PC-9 (cell line): ENCODE data around the gene ADH7.

ENCODE experiments used
- EZH2 ChIP-seq: fragments of 200-600 bp; sonication (generic); IDR thresholded peaks from 2 replicates; pipeline ENCODE4 v1.8.0; 2017; ENCODE audit warnings: antibody characterized with exemption, low read depth
- TF ChIP-seq, protein P1 (sequence below): fragments of 200-600 bp; sonication (generic); conservative IDR thresholded peaks from 2 replicates; pipeline ENCODE4 v1.6.1; 2017; ENCODE audit warnings: mixed run types, antibody characterized with exemption, mild to moderate bottlenecking, moderate library complexity

DNA sequence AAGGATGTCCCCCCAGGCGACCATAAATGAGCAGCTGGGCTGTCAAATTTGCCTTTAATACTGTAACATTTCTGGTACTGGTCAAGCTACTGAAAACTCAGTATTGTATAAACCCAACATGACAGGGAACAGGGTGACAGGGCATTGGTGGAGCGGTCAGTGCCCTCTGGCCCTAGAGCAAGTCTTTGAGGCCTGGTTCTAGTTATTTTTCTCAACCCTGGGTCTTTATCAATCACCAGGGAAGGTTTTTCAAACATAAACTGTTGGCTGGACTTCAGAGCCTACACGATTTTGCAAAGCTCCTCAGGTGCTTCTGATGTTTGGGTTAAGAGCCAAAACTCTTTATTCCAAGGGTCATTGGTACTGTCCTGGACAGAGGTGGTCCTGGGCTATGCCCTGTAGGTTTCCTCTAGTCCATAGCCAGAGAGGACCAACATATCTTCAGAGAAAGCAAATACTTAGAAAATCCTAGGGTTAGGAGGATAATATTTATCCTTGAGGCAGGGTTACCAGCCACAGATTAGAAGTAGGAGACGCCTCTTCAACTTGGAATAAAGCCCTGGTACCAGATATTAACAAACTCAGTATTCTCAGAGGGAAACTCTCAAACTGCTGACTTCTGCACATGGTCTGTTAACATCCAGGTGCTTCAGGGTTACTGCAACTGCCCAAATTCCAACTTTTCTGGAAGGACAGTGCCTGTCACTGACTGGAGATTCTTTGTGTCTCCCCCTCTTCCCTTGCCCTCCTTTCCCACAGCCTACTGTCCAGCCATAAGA is 26.7 kb upstream of the ADH7 start:
- TF ChIP-seq, protein P1, sequence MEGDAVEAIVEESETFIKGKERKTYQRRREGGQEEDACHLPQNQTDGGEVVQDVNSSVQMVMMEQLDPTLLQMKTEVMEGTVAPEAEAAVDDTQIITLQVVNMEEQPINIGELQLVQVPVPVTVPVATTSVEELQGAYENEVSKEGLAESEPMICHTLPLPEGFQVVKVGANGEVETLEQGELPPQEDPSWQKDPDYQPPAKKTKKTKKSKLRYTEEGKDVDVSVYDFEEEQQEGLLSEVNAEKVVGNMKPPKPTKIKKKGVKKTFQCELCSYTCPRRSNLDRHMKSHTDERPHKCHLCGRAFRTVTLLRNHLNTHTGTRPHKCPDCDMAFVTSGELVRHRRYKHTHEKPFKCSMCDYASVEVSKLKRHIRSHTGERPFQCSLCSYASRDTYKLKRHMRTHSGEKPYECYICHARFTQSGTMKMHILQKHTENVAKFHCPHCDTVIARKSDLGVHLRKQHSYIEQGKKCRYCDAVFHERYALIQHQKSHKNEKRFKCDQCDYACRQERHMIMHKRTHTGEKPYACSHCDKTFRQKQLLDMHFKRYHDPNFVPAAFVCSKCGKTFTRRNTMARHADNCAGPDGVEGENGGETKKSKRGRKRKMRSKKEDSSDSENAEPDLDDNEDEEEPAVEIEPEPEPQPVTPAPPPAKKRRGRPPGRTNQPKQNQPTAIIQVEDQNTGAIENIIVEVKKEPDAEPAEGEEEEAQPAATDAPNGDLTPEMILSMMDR, result no peak
- no peak for TF ChIP-seq EZH2
